Retina (tissue), 1 donor: Measurements from ENCODE around the gene FAM193A.
"Not testable (repeated sequence)": the region's sequence is repeated elsewhere in the genome, so short reads cannot be mapped to it uniquely, and the experiment has no call there.

Experiments
- DNase-seq: peaks from one replicate; pipeline ENCODE4 v3.0.0-alpha.2; 2016

FAM193A gene

GRCh38 chr4:2755821-2756690 lies 219.6 kb downstream of the FAM193A start, which contains the start of gene TNIP2:
Gene TNIP2, minus strand, starts transcription at chr4:2756336. Its CDS starts 47 bp downstream, at chr4:2756289.
- peak; percentile 76 for DNase-seq

GRCh38 chr4:2756691-2757350 lies 220.4 kb downstream of the FAM193A start:
- peak; percentile 63 for DNase-seq

GRCh38 chr4:2757426-2757825 lies 221.0 kb downstream of the FAM193A start:
- DNase-seq, result no peak

GRCh38 chr4:2761035-2761923 lies 224.8 kb downstream of the FAM193A start:
- no peak for DNase-seq

GRCh38 chr4:2762048-2762447 lies 225.6 kb downstream of the FAM193A start:
- DNase-seq, result no peak

- not testable (repeated sequence) for DNase-seq
Observed at GRCh38 chr4:2762486-2763370, 226.3 kb downstream of the FAM193A start.

- DNase-seq, result peak; percentile 33
Observed at GRCh38 chr4:2763511-2763967, 227.1 kb downstream of the FAM193A start.

GRCh38 chr4:2765832-2766526 lies 229.5 kb downstream of the FAM193A start:
- DNase-seq, result no peak

GRCh38 chr4:2767046-2767704 lies 230.7 kb downstream of the FAM193A start:
- DNase-seq, result no peak

- no peak for DNase-seq
Observed at GRCh38 chr4:2767705-2768074, 231.2 kb downstream of the FAM193A start.

GRCh38 chr4:2768124-2768523 lies 231.7 kb downstream of the FAM193A start:
- no peak for DNase-seq

- no peak for DNase-seq
Observed at GRCh38 chr4:2768921-2769336, 232.5 kb downstream of the FAM193A start.

GRCh38 chr4:2771264-2771663 lies 234.8 kb downstream of the FAM193A start:
- no peak for DNase-seq

- not testable (repeated sequence) for DNase-seq
Observed at GRCh38 chr4:2780643-2781042, 244.2 kb downstream of the FAM193A start.

GRCh38 chr4:2781911-2782310 lies 245.5 kb downstream of the FAM193A start:
- DNase-seq, result no peak
